ENCODE results near the gene PTPRN2.

Gene PTPRN2

GRCh38 chr7:157824011-157824818 lies 763.4 kb downstream of the PTPRN2 start:
- Mint-ChIP-seq H3K36me3 (no peaks in the 10 kb centered on the region), H3K4me1 (peaks cover 34% of the 10 kb centered on the region), H3K27ac (no peak overlapping the region), H3K4me3 (no peak overlapping the region), H3K27me3 (no peaks in the 10 kb centered on the region), H3K9me3 (no peaks in the 10 kb centered on the region)

DNA sequence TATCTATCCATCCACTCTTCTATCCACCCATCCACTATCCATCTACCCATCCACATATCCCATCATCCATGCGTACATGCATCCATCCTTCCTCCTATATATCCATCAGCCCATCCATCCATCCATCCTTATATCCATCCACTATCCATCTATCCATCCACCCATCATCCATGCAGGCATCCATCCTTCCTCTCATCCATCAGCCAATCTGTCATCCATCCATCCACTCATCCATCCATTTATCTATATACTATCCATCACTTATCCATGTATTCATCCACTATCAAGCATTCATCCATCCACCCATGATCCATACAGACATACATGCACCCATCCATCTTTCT lies 765.0 kb downstream of the PTPRN2 start:
- H3K4me1 Mint-ChIP-seq: peaks cover 29% of the 10 kb centered on the region
- no peak overlapping the region for H3K27ac Mint-ChIP-seq

DNA sequence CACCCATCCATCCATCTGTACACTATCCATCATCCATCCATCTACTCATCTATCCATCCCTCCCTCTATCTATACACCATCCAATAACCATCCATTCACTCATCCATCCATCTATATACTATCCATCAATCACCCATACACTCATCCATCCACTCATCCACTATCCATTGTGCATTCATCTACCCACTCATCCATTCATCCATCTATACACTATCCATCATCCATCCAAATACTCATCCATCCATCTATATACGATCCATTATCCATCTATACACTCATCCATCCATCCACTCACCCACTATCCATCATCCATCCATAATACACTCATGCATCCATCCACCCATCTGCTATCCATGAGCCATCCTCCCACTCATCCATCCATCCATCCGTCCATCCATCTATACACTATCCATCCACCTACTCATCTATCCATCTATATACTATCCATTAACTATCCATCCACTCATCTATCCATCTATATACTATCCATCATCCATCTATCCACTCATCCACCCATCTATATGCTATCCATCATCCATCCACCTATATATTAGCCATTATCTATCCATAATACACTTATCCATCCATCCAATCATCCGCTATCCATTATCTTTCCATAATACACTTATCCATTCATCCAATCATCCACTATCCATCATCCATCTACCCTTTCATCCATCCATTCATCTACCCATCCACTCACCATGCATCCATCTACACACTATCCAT lies 765.5 kb downstream of the PTPRN2 start:
- Mint-ChIP-seq H3K27ac (no peak overlapping the region), H3K4me1 (peaks cover 24% of the 10 kb centered on the region), H3K9me3 (no peaks in the 10 kb centered on the region), H3K4me3 (no peak overlapping the region), H3K27me3 (no peaks in the 10 kb centered on the region), H3K36me3 (no peaks in the 10 kb centered on the region)

More for the DNA sequence above, 765.0 kb downstream of the PTPRN2 start:
- H3K36me3 Mint-ChIP-seq: no peaks in the 10 kb centered on the region
- H3K27me3 Mint-ChIP-seq: no peaks in the 10 kb centered on the region
- no peak overlapping the region for H3K4me3 Mint-ChIP-seq
- H3K9me3 Mint-ChIP-seq: no peaks in the 10 kb centered on the region

GRCh38 chr7:157820796-157821195 lies 766.8 kb downstream of the PTPRN2 start:
- Mint-ChIP-seq H3K4me3 (no peak overlapping the region), H3K4me1 (peaks cover 17% of the 10 kb centered on the region), H3K27ac (no peak overlapping the region), H3K36me3 (no peaks in the 10 kb centered on the region), H3K9me3 (no peaks in the 10 kb centered on the region), H3K27me3 (no peaks in the 10 kb centered on the region)

- no peaks in the 10 kb centered on the region for H3K36me3 Mint-ChIP-seq
- no peak overlapping the region for H3K27ac Mint-ChIP-seq
- no peak overlapping the region for H3K4me3 Mint-ChIP-seq
- H3K4me1 Mint-ChIP-seq: peaks cover 8% of the 10 kb centered on the region
- H3K27me3 Mint-ChIP-seq: no peaks in the 10 kb centered on the region
- no peaks in the 10 kb centered on the region for H3K9me3 Mint-ChIP-seq
These were observed 768.2 kb downstream of the PTPRN2 start for GRCh38 chr7:157819455-157819807.

- Mint-ChIP-seq H3K27ac (no peak overlapping the region), H3K36me3 (no peaks in the 10 kb centered on the region)
These were observed 768.7 kb downstream of the PTPRN2 start for GRCh38 chr7:157818701-157819454.

GRCh38 chr7:157817944-157818700 lies 769.5 kb downstream of the PTPRN2 start:
- no peaks in the 10 kb centered on the region for H3K36me3 Mint-ChIP-seq
- no peak overlapping the region for H3K27ac Mint-ChIP-seq
- peaks cover 8% of the 10 kb centered on the region for H3K4me1 Mint-ChIP-seq
- H3K4me3 Mint-ChIP-seq: no peak overlapping the region
- H3K9me3 Mint-ChIP-seq: no peaks in the 10 kb centered on the region
- H3K27me3 Mint-ChIP-seq: no peaks in the 10 kb centered on the region

More at GRCh38 chr7:157818701-157819454, 768.7 kb downstream of the PTPRN2 start:
- Mint-ChIP-seq H3K4me3 (no peak overlapping the region), H3K9me3 (no peaks in the 10 kb centered on the region), H3K27me3 (no peaks in the 10 kb centered on the region), H3K4me1 (peaks cover 8% of the 10 kb centered on the region)

DNA sequence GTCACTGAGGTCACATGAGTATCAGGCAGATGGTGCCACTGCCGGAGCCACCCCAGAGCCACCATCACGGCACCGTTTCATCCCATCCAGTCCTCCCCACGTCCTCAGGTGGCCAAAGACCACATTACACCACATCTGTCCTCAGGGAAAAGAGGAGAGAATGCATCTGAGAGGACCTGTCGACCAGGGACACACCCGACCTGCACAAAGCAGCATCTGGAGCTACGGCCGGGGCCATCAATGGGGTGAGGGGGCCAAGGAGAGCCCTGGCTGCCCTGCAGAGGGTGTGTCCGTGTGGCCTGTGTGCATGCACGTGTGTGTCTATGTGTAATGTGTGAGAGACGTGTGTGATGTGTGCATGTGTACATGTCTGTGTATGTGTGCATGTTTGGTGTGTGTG lies 770.2 kb downstream of the PTPRN2 start:
- Mint-ChIP-seq H3K4me3 (no peak overlapping the region), H3K9me3 (no peaks in the 10 kb centered on the region), H3K27me3 (no peaks in the 10 kb centered on the region), H3K36me3 (no peaks in the 10 kb centered on the region), H3K27ac (no peak overlapping the region), H3K4me1 (peaks cover 8% of the 10 kb centered on the region)

- Mint-ChIP-seq H3K36me3 (no peaks in the 10 kb centered on the region), H3K9me3 (no peaks in the 10 kb centered on the region), H3K4me1 (peaks cover 8% of the 10 kb centered on the region), H3K27ac (no peak overlapping the region), H3K27me3 (no peaks in the 10 kb centered on the region), H3K4me3 (no peak overlapping the region)
These were observed 770.9 kb downstream of the PTPRN2 start for GRCh38 chr7:157816526-157817250.

- Mint-ChIP-seq H3K36me3 (no peaks in the 10 kb centered on the region), H3K4me3 (no peak overlapping the region), H3K27ac (no peak overlapping the region), H3K9me3 (no peaks in the 10 kb centered on the region), H3K4me1 (peaks cover 8% of the 10 kb centered on the region), H3K27me3 (no peaks in the 10 kb centered on the region)
These were observed 771.5 kb downstream of the PTPRN2 start for GRCh38 chr7:157816086-157816485.

GRCh38 chr7:157815706-157816022 lies 772.0 kb downstream of the PTPRN2 start:
- H3K27me3 Mint-ChIP-seq: no peaks in the 10 kb centered on the region
- no peaks in the 10 kb centered on the region for H3K36me3 Mint-ChIP-seq
- no peak overlapping the region for H3K27ac Mint-ChIP-seq
- H3K4me3 Mint-ChIP-seq: no peak overlapping the region
- H3K4me1 Mint-ChIP-seq: peaks cover 8% of the 10 kb centered on the region
- H3K9me3 Mint-ChIP-seq: no peaks in the 10 kb centered on the region

DNA sequence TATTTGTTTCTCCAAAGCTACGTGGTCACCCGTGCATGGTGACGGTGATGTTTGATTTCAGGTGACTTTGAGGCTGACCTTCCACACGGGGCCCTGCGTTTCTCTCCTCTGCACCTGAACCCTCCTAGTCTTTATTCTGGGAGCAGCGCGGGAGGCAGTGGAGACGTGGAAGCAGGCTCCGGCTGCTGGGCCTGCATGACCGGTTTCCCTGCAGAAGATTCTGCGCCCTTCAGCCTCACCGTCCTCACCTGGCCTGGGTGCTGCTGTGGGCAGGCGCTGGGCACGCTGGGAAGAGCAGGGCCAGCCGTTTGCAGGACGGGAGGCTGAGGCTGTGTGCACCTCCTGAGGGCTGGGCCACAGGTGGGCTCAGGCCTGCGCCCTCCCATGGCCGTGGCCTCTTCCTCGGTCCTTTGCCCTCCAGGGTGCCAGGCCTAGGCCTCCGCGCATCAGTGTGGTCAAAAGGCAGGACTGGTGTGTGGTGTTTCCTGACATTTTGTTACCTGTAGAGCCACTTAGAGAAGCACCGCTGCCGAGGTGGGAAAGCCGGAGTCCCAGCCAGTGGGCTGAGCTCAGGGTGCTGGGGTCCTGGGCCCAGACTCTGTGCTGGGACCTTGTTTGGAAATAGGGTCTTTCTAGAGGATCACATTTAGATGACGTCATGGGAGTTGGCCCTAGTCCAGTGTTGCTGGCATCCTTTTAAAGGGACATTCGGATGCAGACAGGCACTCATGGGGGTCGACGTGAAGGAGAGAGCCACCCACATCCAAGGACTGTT lies 772.5 kb downstream of the PTPRN2 start:
- no peaks in the 10 kb centered on the region for H3K27me3 Mint-ChIP-seq
- H3K4me3 Mint-ChIP-seq: no peak overlapping the region
- H3K4me1 Mint-ChIP-seq: peaks cover 8% of the 10 kb centered on the region
- H3K27ac Mint-ChIP-seq: no peak overlapping the region
- no peaks in the 10 kb centered on the region for H3K36me3 Mint-ChIP-seq
- no peaks in the 10 kb centered on the region for H3K9me3 Mint-ChIP-seq

GRCh38 chr7:157813741-157814661 lies 773.6 kb downstream of the PTPRN2 start:
- H3K36me3 Mint-ChIP-seq: no peaks in the 10 kb centered on the region
- no peaks in the 10 kb centered on the region for H3K9me3 Mint-ChIP-seq
- H3K27ac Mint-ChIP-seq: no peak overlapping the region
- H3K4me3 Mint-ChIP-seq: no peak overlapping the region
- no peaks in the 10 kb centered on the region for H3K27me3 Mint-ChIP-seq
- H3K4me1 Mint-ChIP-seq: peaks cover 8% of the 10 kb centered on the region
